Calu3 (cell line): ENCODE measurements around the gene GRK5. TPM values are rescaled to one million over a fixed set of nuclear protein-coding genes. Genes with fewer than 3 reads are reported as not detected.

ENCODE experiments used
- BruUV-seq: library from RNA; stranded (reverse); fragments of 400-500 nt; replicated peaks from 2 replicates; lab custom pipeline; 2021; lab: Mats Ljungman, UMichigan
- CTCF ChIA-PET: fragments of 300-600 bp; sonication (Branson Sonifier 250); formaldehyde crosslinking; loops from one replicate; lab custom pipeline; 2022; ENCODE audit warnings: antibody characterized with exemption; lab: Charles Lee
- DNase-seq: peaks from one replicate; pipeline ENCODE4 v3.0.0; 2022
- H3K27ac Mint-ChIP-seq: one replicate; pipeline ENCODE4 v1.8.0; 2022; ENCODE audit warnings: mixed read lengths; ENCODE audit not compliant: unreplicated experiment
- H3K27me3 Mint-ChIP-seq: one replicate; pipeline ENCODE4 v1.8.0; 2022; ENCODE audit warnings: mixed read lengths; ENCODE audit not compliant: unreplicated experiment
- H3K36me3 Mint-ChIP-seq: one replicate; pipeline ENCODE4 v1.8.0; 2022; ENCODE audit warnings: mild to moderate bottlenecking, moderate library complexity, mixed read lengths; ENCODE audit not compliant: insufficient read depth, unreplicated experiment
- H3K4me1 Mint-ChIP-seq: one replicate; pipeline ENCODE4 v1.8.0; 2022; ENCODE audit warnings: mild to moderate bottlenecking, low read depth, mixed read lengths; ENCODE audit not compliant: unreplicated experiment
- H3K4me3 Mint-ChIP-seq: one replicate; pipeline ENCODE4 v1.8.0; 2022; ENCODE audit warnings: mild to moderate bottlenecking, low read depth, moderate library complexity, mixed read lengths; ENCODE audit not compliant: unreplicated experiment
- H3K9me3 Mint-ChIP-seq: one replicate; pipeline ENCODE4 v1.8.0; 2022; ENCODE audit warnings: low read depth, mixed read lengths; ENCODE audit not compliant: unreplicated experiment
- CTCF ChIP-seq: fragments of 200-600 bp; IDR thresholded peaks from one replicate; pipeline ENCODE4 v1.8.0; 2022; ENCODE audit warnings: antibody characterized with exemption; ENCODE audit not compliant: unreplicated experiment
- intact Hi-C: fragments of 100-400 bp; cut with micrococcal nuclease; formaldehyde crosslinking; loops from one replicate; pipeline ENCODE4 v1.10.0; 2022; ENCODE audit not compliant: unreplicated experiment
- total RNA-seq: library from RNA; stranded (reverse); gene quantifications from 2 replicates; pipeline ENCODE4 v1.2.3, GENCODE V29; 2022

GRK5 gene
- total RNA-seq, 1 experiment from 2014 or later: 4.4 TPM

GRCh38 chr10:119265691-119266090, 58.3 kb downstream of the GRK5 start:
- no peaks in the 10 kb centered on the region for H3K36me3 Mint-ChIP-seq
- intact Hi-C loops: no loop called here
- H3K4me1 Mint-ChIP-seq: peaks cover under 1% of the 10 kb centered on the region
- CTCF ChIA-PET: interaction anchor here (0.6 kb wide), 1 partner anchor 1119 kb away, joined by 3 read pairs; no protein-coding TSS in a partner anchor
- no TSS peak for BruUV-seq
- no peak for TF ChIP-seq CTCF
- H3K27me3 Mint-ChIP-seq: no peaks in the 10 kb centered on the region
- no peak overlapping the region for H3K4me3 Mint-ChIP-seq
- DNase-seq: no peak
- H3K27ac Mint-ChIP-seq: no peak overlapping the region
- no peaks in the 10 kb centered on the region for H3K9me3 Mint-ChIP-seq

GRCh38 chr10:119267384-119267783, 60.0 kb downstream of the GRK5 start:
- H3K27me3 Mint-ChIP-seq: no peaks in the 10 kb centered on the region
- no peaks in the 10 kb centered on the region for H3K36me3 Mint-ChIP-seq
- peaks cover 11% of the 10 kb centered on the region for H3K4me1 Mint-ChIP-seq
- intact Hi-C loops: no loop called here
- H3K4me3 Mint-ChIP-seq: no peak overlapping the region
- TF ChIP-seq CTCF: no peak
- no peaks in the 10 kb centered on the region for H3K9me3 Mint-ChIP-seq
- no TSS peak for BruUV-seq
- CTCF ChIA-PET: no interaction called here
- H3K27ac Mint-ChIP-seq: no peak overlapping the region
- no peak for DNase-seq

GRCh38 chr10:119268428-119268827, 61.1 kb downstream of the GRK5 start:
- H3K36me3 Mint-ChIP-seq: no peaks in the 10 kb centered on the region
- intact Hi-C loops: no loop called here
- H3K27ac Mint-ChIP-seq: no peak overlapping the region
- no peak for DNase-seq
- no peak overlapping the region for H3K4me3 Mint-ChIP-seq
- H3K9me3 Mint-ChIP-seq: no peaks in the 10 kb centered on the region
- no TSS peak for BruUV-seq
- H3K27me3 Mint-ChIP-seq: no peaks in the 10 kb centered on the region
- CTCF ChIA-PET: no interaction called here
- peaks cover 11% of the 10 kb centered on the region for H3K4me1 Mint-ChIP-seq
- no peak for TF ChIP-seq CTCF

- CTCF ChIA-PET: no interaction called here
- intact Hi-C loops: no loop called here
- Mint-ChIP-seq H3K36me3 (no peaks in the 10 kb centered on the region), H3K4me3 (no peak overlapping the region), H3K27ac (no peak overlapping the region), H3K9me3 (no peaks in the 10 kb centered on the region), H3K27me3 (no peaks in the 10 kb centered on the region), H3K4me1 (peaks cover 11% of the 10 kb centered on the region)
- no TSS peak for BruUV-seq
- TF ChIP-seq CTCF: no peak
- no peak for DNase-seq
These were observed 61.6 kb downstream of the GRK5 start for GRCh38 chr10:119268871-119269506.
